Colonic mucosa (tissue), 4 donors: ENCODE results near the gene MMP24OS. TPM values are rescaled to one million over a fixed set of nuclear protein-coding genes. Genes with fewer than 3 reads are reported as not detected.

ENCODE experiments used
- DNase-seq: peaks from one replicate; pipeline ENCODE4 v3.0.0-alpha.2; 2020
- H3K27ac ChIP-seq: fragments of 200-600 bp; one replicate; pipeline ENCODE4 v1.8.0; 2021
- H3K27me3 ChIP-seq: fragments of 200-600 bp; one replicate; pipeline ENCODE4 v1.8.0; 2021
- H3K36me3 ChIP-seq: fragments of 200-600 bp; one replicate; pipeline ENCODE4 v1.8.0; 2021
- H3K4me1 ChIP-seq: fragments of 200-600 bp; one replicate; pipeline ENCODE4 v1.8.0; 2021; ENCODE audit warnings: mild to moderate bottlenecking
- H3K4me3 ChIP-seq: fragments of 200-600 bp; one replicate; pipeline ENCODE4 v1.8.0; 2021
- H3K9ac ChIP-seq, 2 donors: one replicate each; pipeline ENCODE4 v1.7.0; 2013; ENCODE audit warnings: control low read depth in 2 of 2, low read depth in 2 of 2, low read length in 2 of 2
- H3K9me3 ChIP-seq: fragments of 200-600 bp; one replicate; pipeline ENCODE4 v1.8.0; 2021
- CTCF ChIP-seq: fragments of 200-600 bp; IDR thresholded peaks from one replicate; pipeline ENCODE4 v1.8.0; 2022; ENCODE audit warnings: antibody characterized with exemption, mild to moderate bottlenecking
- intact Hi-C: fragments of 100-400 bp; cut with DNase I; formaldehyde crosslinking; loops from one replicate; pipeline ENCODE4 v1.14.1; 2022
- total RNA-seq, 2 donors: library from RNA; stranded (reverse); fragmentation: NEBNext Ultra II Directional in 1 of 2; extraction: Animal tissue kit (Norgen Biotek cat#: 25700) in 1 of 2; gene quantifications; one replicate each; pipeline ENCODE4 v1.2.1, GENCODE V29; 2021
- donor health status: healthy.
- donor health status: DM: no; HTN: no; CAD: no.
- donor health status: DM: no; HTN: no; CAD: no.

MMP24OS gene
- total RNA-seq, 2 donors from 2014 or later, result 83.9 to 123 TPM

- H3K27me3 ChIP-seq, result no peaks in the 10 kb centered on the region
- peak; percentile 83 for TF ChIP-seq CTCF
- peak overlapping the region in 1 of 2 donors; percentile 21 for H3K9ac ChIP-seq
- no peak overlapping the region for H3K27ac ChIP-seq
- no peaks in the 10 kb centered on the region for H3K9me3 ChIP-seq
- DNase-seq, result peak; percentile 87
- intact Hi-C loops, result loop anchor here (5.0 kb wide), 1 partner anchor 128 kb away; no protein-coding TSS in a partner anchor
- H3K4me1 ChIP-seq, result no peaks in the 10 kb centered on the region
- no peak overlapping the region for H3K4me3 ChIP-seq
- H3K36me3 ChIP-seq, result no peaks in the 10 kb centered on the region
Observed at GRCh38 chr20:35303735-35304491, 26.0 kb upstream of the MMP24OS start.

GRCh38 chr20:35303382-35303734 is 25.4 kb upstream of the MMP24OS start:
- no peak for TF ChIP-seq CTCF
- H3K27me3 ChIP-seq, result no peaks in the 10 kb centered on the region
- no peak overlapping the region for H3K4me3 ChIP-seq
- intact Hi-C loops, result loop anchor here (5.0 kb wide), 1 partner anchor 129 kb away; no protein-coding TSS in a partner anchor
- H3K4me1 ChIP-seq, result no peaks in the 10 kb centered on the region
- DNase-seq, result no peak
- no peaks in the 10 kb centered on the region for H3K36me3 ChIP-seq
- H3K27ac ChIP-seq, result no peak overlapping the region
- H3K9me3 ChIP-seq, result no peaks in the 10 kb centered on the region
- H3K9ac ChIP-seq, result peak overlapping the region in 1 of 2 donors; percentile 21

- Histone ChIP-seq H3K9me3 (no peaks in the 10 kb centered on the region), H3K4me3 (no peak overlapping the region), H3K4me1 (no peaks in the 10 kb centered on the region), H3K27me3 (no peaks in the 10 kb centered on the region), H3K9ac (no peak overlapping the region), H3K27ac (no peak overlapping the region), H3K36me3 (no peaks in the 10 kb centered on the region)
- intact Hi-C loops, result loop anchor here (5.0 kb wide), 1 partner anchor 130 kb away; no protein-coding TSS in a partner anchor
- DNase-seq, result no peak
- no peak for TF ChIP-seq CTCF
Observed at GRCh38 chr20:35302421-35303335, 24.8 kb upstream of the MMP24OS start.

- TF ChIP-seq CTCF, result no peak
Observed at GRCh38 chr20:35301426-35301825, 23.5 kb upstream of the MMP24OS start.

GRCh38 chr20:35300469-35301262 is 22.7 kb upstream of the MMP24OS start:
- intact Hi-C loops, result loop anchor here (5.0 kb wide), 1 partner anchor 132 kb away; no protein-coding TSS in a partner anchor
- Histone ChIP-seq H3K4me1 (no peaks in the 10 kb centered on the region), H3K9me3 (no peaks in the 10 kb centered on the region), H3K27me3 (no peaks in the 10 kb centered on the region), H3K4me3 (no peak overlapping the region), H3K9ac (no peak overlapping the region), H3K27ac (no peak overlapping the region), H3K36me3 (no peaks in the 10 kb centered on the region)
- no peak for DNase-seq
- TF ChIP-seq CTCF, result no peak

More at GRCh38 chr20:35301426-35301825, 23.5 kb upstream of the MMP24OS start:
- DNase-seq, result no peak
- H3K9ac ChIP-seq, result no peak overlapping the region
- no peaks in the 10 kb centered on the region for H3K36me3 ChIP-seq
- no peaks in the 10 kb centered on the region for H3K4me1 ChIP-seq
- H3K27ac ChIP-seq, result no peak overlapping the region
- H3K27me3 ChIP-seq, result no peaks in the 10 kb centered on the region
- no peak overlapping the region for H3K4me3 ChIP-seq
- H3K9me3 ChIP-seq, result no peaks in the 10 kb centered on the region
- intact Hi-C loops, result loop anchor here (5.0 kb wide), 1 partner anchor 131 kb away; no protein-coding TSS in a partner anchor
